T-cell (primary cell): ENCODE results near the gene IYD. TPM values are rescaled to one million over a fixed set of nuclear protein-coding genes. Genes with fewer than 3 reads are reported as not detected.

ENCODE experiments used
- ATAC-seq, 4 experiments: fragments of 200-7000 bp in 3 of 4; fragments of 150-1000 bp in 1 of 4; cut with Tn5 transposase; replicated peaks in 1 of 4; 1 replicate in 3 of 4; 2 replicates in 1 of 4; pipeline ENCODE4 v1.10.0; 2021; ENCODE audit warnings: moderate library complexity in 3 of 4, mild to moderate bottlenecking in 2 of 4, moderate number of reproducible peaks in 1 of 4
- CTCF ChIA-PET, 2 donors: fragments of 300-600 bp; sonication (Branson Sonifier 250); formaldehyde crosslinking; loops; one replicate each; lab custom pipeline; 2022; ENCODE audit warnings: antibody characterized with exemption in 2 of 2; lab: Charles Lee
- POLR2A ChIA-PET, 2 donors: fragments of 300-600 bp; sonication (Branson Sonifier 250); formaldehyde crosslinking; loops; one replicate each; lab custom pipeline; 2022; ENCODE audit warnings: antibody characterized with exemption in 2 of 2; lab: Charles Lee
- DNase-seq, 35 experiments: peaks; one replicate each; pipeline versions ENCODE4 v3.0.0 to v3.0.0-alpha.2; 2013 to 2023
- H3K27ac ChIP-seq: one replicate; pipeline ENCODE4 v1.5.1; 2013; ENCODE audit warnings: low read length
- H3K27me3 ChIP-seq, 2 experiments: replicated peaks in 1 of 2; 1 replicate in 1 of 2; 2 replicates in 1 of 2; pipeline versions ENCODE4 v1.6.1 to v1.7.0; 2013; ENCODE audit warnings: low read length in 1 of 2, mixed read lengths in 1 of 2; ENCODE audit not compliant: control insufficient read depth in 2 of 2, insufficient read depth in 2 of 2; ENCODE audit errors: extremely low read depth in 1 of 2
- H3K36me3 ChIP-seq, 2 donors: 1 replicate in 1 of 2; 2 replicates in 1 of 2; pipeline versions ENCODE4 v1.6.1 to v1.7.0; 2013; ENCODE audit warnings: low read length in 1 of 2; ENCODE audit not compliant: control insufficient read depth in 2 of 2, insufficient read depth in 1 of 2; ENCODE audit errors: extremely low read depth in 1 of 2
- H3K4me1 ChIP-seq, 2 experiments: 1 replicate in 1 of 2; 2 replicates in 1 of 2; pipeline versions ENCODE4 v1.6.1 to v1.7.0; 2013; ENCODE audit warnings: low read length in 2 of 2, mixed read lengths in 1 of 2; ENCODE audit not compliant: insufficient read depth in 2 of 2, control insufficient read depth in 1 of 2; ENCODE audit errors: extremely low read depth in 1 of 2
- H3K4me3 ChIP-seq, 2 donors: 1 replicate in 1 of 2; 2 replicates in 1 of 2; pipeline versions ENCODE4 v1.5.1 to v1.7.0; 2013; ENCODE audit warnings: mild to moderate bottlenecking in 2 of 2, low read length in 1 of 2, moderate library complexity in 1 of 2; ENCODE audit not compliant: control insufficient read depth in 1 of 2; ENCODE audit errors: extremely low read depth in 1 of 2
- H3K9me3 ChIP-seq: 2 replicates; pipeline ENCODE4 v1.7.0; 2013
- H3K27ac Mint-ChIP-seq, 2 donors: one replicate each; pipeline ENCODE4 v1.8.0; 2020 to 2021; ENCODE audit warnings: mild to moderate bottlenecking in 2 of 2, mixed read lengths in 2 of 2
- H3K27me3 Mint-ChIP-seq, 2 donors: one replicate each; pipeline ENCODE4 v1.8.0; 2021 to 2022; ENCODE audit warnings: mixed read lengths in 2 of 2
- H3K36me3 Mint-ChIP-seq: one replicate; pipeline ENCODE4 v1.8.0; 2021; ENCODE audit warnings: mixed read lengths
- H3K4me1 Mint-ChIP-seq, 3 donors: one replicate each; pipeline ENCODE4 v1.8.0; 2020 to 2022; ENCODE audit warnings: mixed read lengths in 3 of 3, mild to moderate bottlenecking in 1 of 3
- H3K4me3 Mint-ChIP-seq, 3 donors: one replicate each; pipeline ENCODE4 v1.8.0; 2020 to 2022; ENCODE audit warnings: mild to moderate bottlenecking in 3 of 3, mixed read lengths in 3 of 3, moderate library complexity in 3 of 3
- H3K9me3 Mint-ChIP-seq, 3 donors: one replicate each; pipeline ENCODE4 v1.8.0; 2020 to 2022; ENCODE audit warnings: mixed read lengths in 3 of 3
- WGBS: methylation state at CpG from one replicate; pipeline ENCODE4 v1.1.5; 2013; ENCODE audit warnings: missing lambda C conversion rate; ENCODE audit not compliant: insufficient coverage; 5-methylcytosine and 5-hydroxymethylcytosine counted together
- total RNA-seq, 35 experiments: library from RNA in 6 of 35; stranded (reverse) in 6 of 35; fragments of 120-200 nt in 1 of 35; gene quantifications; one replicate each; pipeline versions ENCODE4 v1.2.1 to v1.2.4 and lab custom pipeline; 2013 to 2026

The IYD gene
- total RNA-seq, 5 donors from 2014 or later (not counting 1 experiment from before 2014, with no cell fraction given): not detected

DNA sequence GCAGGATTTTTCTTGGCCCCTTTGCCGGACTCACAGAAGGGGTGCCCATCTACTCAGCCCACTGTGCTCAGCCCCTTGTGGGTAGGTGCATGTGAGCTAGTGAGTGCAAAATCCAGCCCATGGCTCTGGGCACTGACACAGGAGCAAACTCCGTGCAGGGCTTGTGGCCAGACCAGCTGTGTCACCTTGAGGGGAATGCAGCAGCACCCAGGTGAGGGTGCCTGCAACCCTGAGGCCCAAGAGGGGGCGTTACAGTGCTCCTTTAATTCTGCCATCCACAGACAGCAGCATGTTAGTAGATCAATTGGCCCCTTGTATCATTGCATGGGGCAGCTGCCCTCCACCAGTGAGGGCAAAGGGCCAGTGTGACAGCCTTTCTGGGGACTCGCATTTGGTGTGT is 12.9 kb upstream of the IYD start:
- peaks cover 0 to 6% of the 10 kb centered on the region in 2 experiments for H3K27me3 ChIP-seq
- no peaks in the 10 kb centered on the region for H3K36me3 Mint-ChIP-seq
- H3K9me3 Mint-ChIP-seq: no peaks in the 10 kb centered on the region
- no peaks in the 10 kb centered on the region for H3K36me3 ChIP-seq
- H3K4me3 ChIP-seq: no peak overlapping the region
- peaks cover 5 to 14% of the 10 kb centered on the region in 2 donors for H3K27me3 Mint-ChIP-seq
- no peaks in the 10 kb centered on the region for H3K9me3 ChIP-seq
- no peak overlapping the region for H3K27ac ChIP-seq
- no peaks in the 10 kb centered on the region for H3K4me1 ChIP-seq
- H3K27ac Mint-ChIP-seq: no peak overlapping the region
- DNase-seq: no peak
- ATAC-seq: no peak
- H3K4me3 Mint-ChIP-seq: no peak overlapping the region
- ChIA-PET POLR2A (no interaction called here), CTCF (no interaction called here)
- 74% methylated on average over 4 of the region's 4 CpGs for WGBS
- no peaks in the 10 kb centered on the region for H3K4me1 Mint-ChIP-seq

- Histone ChIP-seq H3K27me3 (peaks cover 0 to 5% of the 10 kb centered on the region in 2 experiments), H3K4me3 (no peak overlapping the region), H3K36me3 (no peaks in the 10 kb centered on the region), H3K27ac (no peak overlapping the region), H3K4me1 (no peaks in the 10 kb centered on the region), H3K9me3 (no peaks in the 10 kb centered on the region)
- ATAC-seq (no peak), DNase-seq (no peak)
- Mint-ChIP-seq H3K4me1 (no peaks in the 10 kb centered on the region), H3K4me3 (no peak overlapping the region), H3K36me3 (no peaks in the 10 kb centered on the region), H3K27ac (no peak overlapping the region), H3K9me3 (no peaks in the 10 kb centered on the region), H3K27me3 (peaks cover 8 to 12% of the 10 kb centered on the region in 2 donors)
- CTCF ChIA-PET: no interaction called here
- 60% methylated on average over 1 of the region's 3 CpGs for WGBS
- POLR2A ChIA-PET: interaction anchor here in 1 of 2 donors (0.7 kb wide), 1 partner anchor 90 kb away, joined by 3 read pairs; no protein-coding TSS in a partner anchor
These were observed 6.9 kb upstream of the IYD start for GRCh38 chr6:150361876-150362275.

DNA sequence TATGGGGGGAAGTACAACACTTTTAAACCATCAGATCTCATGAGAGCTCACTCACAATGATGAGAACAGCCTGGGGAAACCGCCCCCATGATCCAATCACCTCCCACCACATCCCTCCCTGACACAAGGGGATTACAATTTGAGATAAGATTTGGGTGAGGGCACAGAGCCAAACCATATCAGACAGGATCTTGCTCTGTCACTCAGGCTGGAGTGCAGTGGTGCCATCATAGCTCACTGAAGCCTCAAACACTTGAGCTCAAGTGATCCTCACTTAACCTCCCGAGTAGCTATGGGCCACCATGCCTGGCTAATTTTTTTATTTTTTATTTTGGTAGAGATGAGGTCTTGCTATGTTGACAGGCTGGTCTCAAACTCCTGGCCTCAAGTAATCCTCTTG is 5.1 kb upstream of the IYD start:
- no peaks in the 10 kb centered on the region for H3K9me3 Mint-ChIP-seq
- ATAC-seq (no peak), DNase-seq (peak in 1 of 35 experiments; percentile 4)
- H3K9me3 ChIP-seq: no peaks in the 10 kb centered on the region
- H3K27me3 ChIP-seq: peaks cover 0 to 5% of the 10 kb centered on the region in 2 experiments
- H3K27me3 Mint-ChIP-seq: peaks cover 8% of the 10 kb centered on the region in 2 donors
- POLR2A ChIA-PET: no interaction called here
- CTCF ChIA-PET: interaction anchor here in 1 of 2 donors (0.6 kb wide), 1 partner anchor 55 kb away, joined by 3 read pairs; no protein-coding TSS in a partner anchor
- no peak overlapping the region for H3K4me3 ChIP-seq
- no peaks in the 10 kb centered on the region for H3K4me1 ChIP-seq
- no peaks in the 10 kb centered on the region for H3K36me3 ChIP-seq
- 40% methylated on average over 1 of the region's 2 CpGs for WGBS
- no peak overlapping the region for H3K4me3 Mint-ChIP-seq
- H3K4me1 Mint-ChIP-seq: no peaks in the 10 kb centered on the region
- no peak overlapping the region for H3K27ac ChIP-seq
- H3K27ac Mint-ChIP-seq: no peak overlapping the region
- H3K36me3 Mint-ChIP-seq: no peaks in the 10 kb centered on the region

DNA sequence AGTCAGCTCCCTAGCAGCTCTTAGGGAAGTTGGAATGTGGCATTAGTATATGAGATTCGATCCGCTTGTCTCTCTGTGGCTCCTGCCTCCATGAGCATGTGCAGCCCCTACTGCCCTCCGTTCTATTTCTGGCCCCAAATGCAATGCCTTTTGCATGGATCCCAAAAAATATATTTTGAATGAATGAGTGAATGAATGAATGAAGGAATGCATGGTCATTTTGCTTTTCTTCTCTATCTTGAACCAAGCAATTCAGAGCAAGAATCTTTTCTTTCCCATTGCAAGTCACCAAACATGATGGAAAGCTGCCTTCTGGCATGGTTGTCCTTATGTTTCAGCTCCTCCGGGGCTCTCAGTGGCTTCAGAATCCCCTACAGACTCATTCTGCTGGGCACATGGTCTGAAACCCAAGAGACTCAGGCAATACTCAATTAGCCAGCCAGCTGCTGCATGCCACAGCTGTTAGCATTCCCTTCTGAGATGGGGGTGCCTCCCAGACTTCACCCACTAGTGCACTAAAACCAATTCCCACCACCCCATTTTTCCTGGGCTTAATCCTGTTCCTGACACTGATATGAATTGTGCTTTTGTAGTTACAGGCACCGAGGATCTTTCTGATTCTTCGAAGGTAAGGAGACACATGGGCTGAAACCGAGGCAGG is 2.6 kb upstream of the IYD start:
- no peak for ATAC-seq
- H3K27me3 Mint-ChIP-seq: peaks cover 1 to 4% of the 10 kb centered on the region in 2 donors
- ChIA-PET POLR2A (no interaction called here), CTCF (interaction anchor here in 1 of 2 donors (0.6 kb wide), 1 partner anchor 31 kb away, joined by 5 read pairs; no protein-coding TSS in a partner anchor)
- Histone ChIP-seq H3K27ac (no peak overlapping the region), H3K4me3 (no peak overlapping the region), H3K9me3 (no peaks in the 10 kb centered on the region), H3K27me3 (peaks cover 0 to 10% of the 10 kb centered on the region in 2 experiments), H3K4me1 (no peaks in the 10 kb centered on the region), H3K36me3 (no peaks in the 10 kb centered on the region)
- DNase-seq: no peak
- H3K4me3 Mint-ChIP-seq: no peak overlapping the region
- no peaks in the 10 kb centered on the region for H3K9me3 Mint-ChIP-seq
- H3K27ac Mint-ChIP-seq: no peak overlapping the region
- 86% methylated on average over 7 of the region's 7 CpGs for WGBS
- no peaks in the 10 kb centered on the region for H3K4me1 Mint-ChIP-seq
- H3K36me3 Mint-ChIP-seq: no peaks in the 10 kb centered on the region

DNA sequence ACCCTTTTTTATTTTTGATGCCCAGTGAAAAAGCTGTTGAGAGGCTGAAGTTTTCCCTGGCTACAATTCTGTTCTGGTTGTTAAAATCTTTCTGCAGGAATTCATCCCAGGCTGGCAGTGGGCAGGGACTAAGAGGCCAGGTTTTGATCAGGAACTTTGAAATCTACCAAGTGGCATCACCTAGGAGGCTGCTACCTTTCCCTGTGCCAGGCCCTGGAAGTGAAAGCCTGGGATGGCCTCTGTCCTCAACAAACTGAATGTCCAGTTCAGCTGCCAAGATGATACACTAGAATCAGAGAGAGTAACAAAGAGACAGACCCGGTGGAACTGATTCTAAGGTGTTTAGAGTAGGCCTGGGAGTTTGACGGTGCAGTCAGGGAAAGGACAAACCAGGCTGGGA is 596 bp downstream of the IYD start:
- no peaks in the 10 kb centered on the region for H3K9me3 Mint-ChIP-seq
- WGBS: 100% methylated on average over 2 of the region's 2 CpGs
- Histone ChIP-seq H3K9me3 (no peaks in the 10 kb centered on the region), H3K27ac (no peak overlapping the region), H3K27me3 (peaks cover 0 to 12% of the 10 kb centered on the region in 2 experiments), H3K4me3 (no peak overlapping the region), H3K36me3 (no peaks in the 10 kb centered on the region), H3K4me1 (no peaks in the 10 kb centered on the region)
- DNase-seq (no peak), ATAC-seq (no peak)
- CTCF ChIA-PET: no interaction called here
- no peaks in the 10 kb centered on the region for H3K4me1 Mint-ChIP-seq
- POLR2A ChIA-PET: no interaction called here
- H3K4me3 Mint-ChIP-seq: no peak overlapping the region
- no peaks in the 10 kb centered on the region for H3K36me3 Mint-ChIP-seq
- no peak overlapping the region for H3K27ac Mint-ChIP-seq
- H3K27me3 Mint-ChIP-seq: peaks cover 8 to 10% of the 10 kb centered on the region in 2 donors

DNA sequence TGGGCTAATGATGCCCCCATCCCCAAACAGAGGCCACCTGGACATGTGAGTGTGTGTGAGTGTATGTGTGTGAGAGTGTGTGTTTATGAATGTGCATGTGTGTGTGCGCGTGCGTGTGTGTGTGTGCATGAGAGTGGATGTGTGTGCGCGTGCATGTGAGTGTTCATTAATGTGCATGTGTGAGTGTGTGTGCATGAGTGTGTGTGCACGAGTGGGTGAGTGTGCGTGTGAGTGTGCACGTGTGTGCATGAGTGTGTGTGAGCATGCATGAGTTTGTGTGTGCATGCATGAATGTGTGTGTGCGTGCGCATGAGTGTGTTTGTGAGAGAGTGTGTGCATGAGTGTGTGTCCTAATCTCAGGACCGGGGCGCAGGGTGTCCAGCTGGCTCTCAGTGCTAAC is 1.3 kb downstream of the IYD start:
- ChIA-PET CTCF (no interaction called here), POLR2A (no interaction called here)
- Mint-ChIP-seq H3K27ac (no peak overlapping the region), H3K4me1 (no peaks in the 10 kb centered on the region), H3K36me3 (no peaks in the 10 kb centered on the region), H3K27me3 (peaks cover 7 to 8% of the 10 kb centered on the region in 2 donors), H3K4me3 (no peak overlapping the region), H3K9me3 (no peaks in the 10 kb centered on the region)
- Histone ChIP-seq H3K27me3 (peaks cover 0 to 8% of the 10 kb centered on the region in 2 experiments), H3K27ac (no peak overlapping the region), H3K4me3 (no peak overlapping the region), H3K36me3 (no peaks in the 10 kb centered on the region), H3K4me1 (no peaks in the 10 kb centered on the region), H3K9me3 (no peaks in the 10 kb centered on the region)
- DNase-seq: no peak
- peak in 1 of 4 experiments; percentile 14 for ATAC-seq
- WGBS: 80% methylated on average over 11 of the region's 12 CpGs
